GF-D8 (cell line): ENCODE measurements around the gene L3MBTL1.

Experiments used
- DNase-seq: peaks from one replicate; lab custom pipeline; 2025; lab: John Stamatoyannopoulos, UW

L3MBTL1 gene

DNA sequence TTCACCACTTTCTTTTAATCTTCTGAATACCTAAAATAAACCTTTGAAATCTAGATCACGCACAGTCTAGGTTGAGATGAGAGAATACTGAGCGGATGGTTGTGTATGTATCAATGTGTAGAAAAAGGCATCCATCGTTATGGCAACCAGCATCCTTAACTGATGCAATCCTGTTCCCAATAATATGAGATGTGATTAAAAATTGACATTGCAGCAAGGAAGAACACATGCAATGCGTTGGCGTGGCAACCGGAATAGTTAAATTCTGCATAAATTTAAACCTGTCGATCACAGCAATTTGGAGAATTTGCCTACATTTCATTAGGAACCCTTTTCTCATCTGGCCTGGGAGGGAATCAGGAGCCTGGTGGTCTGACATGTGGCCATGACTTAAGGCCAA lies 1.3 kb upstream of the L3MBTL1 start:
- DNase-seq = no peak

DNA sequence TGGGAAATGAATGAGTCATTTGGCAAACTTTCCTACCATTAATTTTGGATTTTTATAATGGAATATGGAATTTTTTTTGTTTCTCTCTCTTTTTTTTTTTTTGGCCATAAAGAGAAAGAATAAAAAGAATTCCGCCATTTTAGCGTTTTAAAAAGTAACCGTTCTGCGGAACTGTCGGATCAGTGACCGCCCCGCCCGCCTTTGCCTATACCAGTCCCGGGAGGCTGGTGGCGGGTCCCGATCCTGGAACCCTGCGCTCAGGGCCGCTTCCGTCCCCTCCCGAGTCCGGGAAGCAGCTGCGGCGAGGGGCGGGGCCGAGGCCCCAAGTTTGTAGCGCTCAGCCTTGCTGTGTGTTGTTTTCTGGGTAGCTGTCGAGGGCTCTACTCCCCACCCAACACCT lies 609 bp downstream of the L3MBTL1 start:
- no peak for DNase-seq

DNA sequence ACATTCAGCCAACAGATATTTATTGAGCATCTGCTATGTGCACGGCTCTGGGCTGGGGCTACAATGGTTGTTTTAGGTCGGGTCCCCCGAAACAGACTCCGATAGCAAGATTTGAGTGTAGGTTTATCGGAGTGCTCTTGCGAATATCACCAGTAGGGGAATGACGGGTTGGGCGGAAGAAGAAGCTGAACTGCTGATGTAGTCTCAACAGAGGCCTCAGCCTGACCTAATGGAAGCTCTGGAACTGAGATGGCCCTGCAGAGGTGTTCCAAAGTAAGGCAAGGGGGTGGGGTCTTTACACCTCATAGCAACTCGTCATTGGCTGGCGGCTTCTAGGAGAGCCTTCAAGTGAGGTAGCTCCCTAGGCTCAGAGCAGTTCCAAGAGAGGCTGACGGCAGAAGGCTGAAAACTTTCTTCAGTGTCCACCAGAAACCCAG lies 1.1 kb downstream of the L3MBTL1 start:
- no peak for DNase-seq

DNA sequence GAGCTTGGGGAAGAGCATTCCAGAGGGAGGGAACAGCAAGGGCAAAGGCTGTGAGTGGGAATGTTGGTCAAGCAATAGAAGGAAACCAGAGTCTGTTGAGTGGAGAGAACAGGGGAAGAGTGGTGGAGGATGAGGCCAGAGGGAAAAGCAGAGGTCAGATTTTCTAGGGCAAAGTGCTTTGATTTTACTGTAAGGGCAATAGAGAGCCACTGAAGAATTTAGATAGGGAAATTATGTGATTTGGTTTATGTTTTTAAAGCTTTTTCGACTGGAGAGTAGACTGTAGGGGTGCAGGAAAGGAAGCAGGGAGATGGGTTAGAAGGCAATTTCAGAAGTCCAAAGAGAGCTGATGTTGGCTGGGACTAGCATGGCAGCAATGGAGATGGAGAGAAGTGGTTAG lies 4.4 kb downstream of the L3MBTL1 start:
- no peak for DNase-seq

DNA sequence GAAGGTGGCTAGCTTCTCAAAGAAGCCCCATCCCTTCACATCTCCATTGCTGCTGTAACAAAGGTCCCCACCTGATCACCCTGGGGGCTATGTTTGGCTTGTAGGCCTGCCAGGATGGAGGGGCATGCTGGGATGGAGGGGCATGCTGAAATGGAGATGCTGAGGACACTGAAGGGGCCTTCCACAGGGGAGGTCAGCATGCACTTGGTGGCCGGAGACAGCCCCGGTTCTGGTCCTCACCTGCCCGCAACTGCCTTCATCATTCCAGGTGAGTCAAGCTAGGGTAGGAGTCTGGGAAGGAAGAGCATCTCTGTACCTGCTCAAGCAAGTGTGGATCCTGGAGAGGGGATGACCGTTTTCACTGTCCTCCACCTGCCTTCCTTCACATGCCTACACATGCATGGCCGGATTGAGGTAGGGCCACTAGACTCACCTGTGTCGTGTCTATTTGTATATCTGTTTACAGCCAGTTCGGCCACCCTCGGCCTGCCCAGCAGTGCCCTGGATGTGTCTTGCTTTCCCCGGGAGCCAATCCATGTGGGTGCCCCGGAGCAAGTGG lies 6.0 kb downstream of the L3MBTL1 start:
- DNase-seq = no peak

DNA sequence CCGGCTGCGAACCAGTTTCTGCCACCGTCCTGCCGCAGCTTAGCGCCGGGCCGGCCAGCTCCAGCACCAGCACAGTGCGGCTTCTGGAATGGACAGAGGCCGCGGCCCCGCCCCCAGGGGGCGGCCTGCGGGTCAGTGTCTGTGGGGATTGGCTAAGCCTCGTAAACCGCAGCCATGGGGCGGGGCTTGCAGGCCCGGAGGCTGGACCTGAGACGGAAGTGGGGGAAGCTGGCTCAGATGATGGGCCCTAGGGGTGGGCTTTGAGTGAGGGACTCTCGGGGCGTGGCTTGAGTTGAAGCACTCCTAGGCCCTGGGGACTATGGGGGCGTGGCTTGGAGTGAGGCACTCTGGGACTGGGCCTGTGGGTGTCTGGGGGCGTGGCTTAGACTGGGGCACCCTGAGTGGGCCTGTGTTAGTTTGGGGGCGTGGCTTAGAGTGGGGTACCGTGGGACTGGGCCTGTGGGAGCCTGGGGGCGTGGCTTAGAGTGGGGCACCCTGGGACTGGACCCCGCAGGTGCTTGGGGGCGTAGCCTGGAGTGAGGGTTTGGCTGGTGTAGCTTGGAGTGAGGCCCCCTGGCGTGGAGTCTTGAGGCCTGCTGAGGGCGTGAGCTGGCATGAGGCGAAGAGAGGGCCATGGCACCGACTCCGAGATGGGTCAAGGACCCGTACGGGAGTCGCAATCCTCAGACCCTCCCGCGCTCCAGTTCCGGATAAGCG lies 6.6 kb downstream of the L3MBTL1 start:
- DNase-seq = peak; percentile 92

DNA sequence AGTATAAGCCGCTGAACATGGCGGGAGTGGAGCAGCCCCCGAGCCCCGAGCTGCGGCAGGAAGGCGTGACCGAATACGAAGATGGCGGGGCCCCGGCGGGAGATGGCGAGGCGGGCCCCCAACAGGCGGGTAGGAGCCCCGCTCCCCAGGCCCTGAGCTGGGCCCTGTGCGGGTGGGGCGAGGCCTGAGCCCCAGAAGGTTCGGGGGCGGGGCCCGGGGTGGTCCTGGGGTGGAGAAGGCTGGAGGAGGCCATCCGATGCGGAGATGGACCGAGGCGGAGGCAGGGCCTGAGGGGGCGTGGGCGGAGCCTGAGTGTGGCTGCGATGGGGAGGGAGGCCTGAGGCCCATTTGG lies 7.1 kb downstream of the L3MBTL1 start:
- DNase-seq = no peak

DNA sequence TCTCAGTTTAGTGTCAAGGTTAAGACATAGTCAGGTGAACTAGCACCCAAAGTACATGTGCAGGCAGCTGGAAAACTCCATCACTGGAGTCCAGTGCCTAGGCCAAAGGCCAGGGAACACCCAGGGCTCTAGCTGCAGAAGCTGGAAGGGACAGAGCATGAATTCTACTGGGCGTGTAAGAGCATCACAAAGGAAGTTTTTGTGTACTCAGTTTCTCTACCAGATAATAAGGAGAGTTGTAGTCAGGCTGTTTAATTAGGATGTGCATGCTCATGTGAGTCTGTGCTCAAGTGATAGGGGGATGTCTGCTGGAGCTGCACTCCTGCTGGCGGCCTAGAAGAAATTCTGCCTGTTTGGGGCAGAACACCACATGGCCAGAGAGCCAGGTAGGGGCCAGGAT lies 8.1 kb downstream of the L3MBTL1 start:
- DNase-seq = no peak

DNA sequence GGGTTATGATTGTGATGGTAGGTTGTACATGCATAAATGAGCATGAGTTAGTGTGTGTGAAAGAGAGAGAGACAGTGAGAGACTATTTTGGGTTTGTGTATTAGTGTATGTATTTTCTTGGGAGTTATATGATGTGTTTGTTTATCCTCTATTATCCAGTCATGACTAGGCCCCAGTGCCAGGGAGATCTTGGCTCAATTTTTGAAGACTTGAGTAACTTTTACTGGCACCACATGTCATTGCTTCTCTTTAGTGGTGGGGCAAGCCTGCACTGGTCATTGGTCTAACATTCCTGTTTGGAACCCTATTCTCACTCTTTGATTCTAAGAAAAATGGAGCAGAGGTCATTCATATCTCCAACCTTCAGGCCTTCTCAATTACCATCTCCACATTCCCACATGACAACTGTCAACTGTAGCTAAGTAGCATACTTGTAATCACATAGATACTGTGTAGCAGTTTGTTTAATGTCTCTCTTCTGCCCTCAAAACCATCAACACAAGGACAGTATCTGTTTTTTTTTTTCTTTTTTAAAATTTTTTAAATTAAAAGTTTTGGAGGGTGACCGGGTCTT lies 8.8 kb downstream of the L3MBTL1 start:
- DNase-seq = no peak

DNA sequence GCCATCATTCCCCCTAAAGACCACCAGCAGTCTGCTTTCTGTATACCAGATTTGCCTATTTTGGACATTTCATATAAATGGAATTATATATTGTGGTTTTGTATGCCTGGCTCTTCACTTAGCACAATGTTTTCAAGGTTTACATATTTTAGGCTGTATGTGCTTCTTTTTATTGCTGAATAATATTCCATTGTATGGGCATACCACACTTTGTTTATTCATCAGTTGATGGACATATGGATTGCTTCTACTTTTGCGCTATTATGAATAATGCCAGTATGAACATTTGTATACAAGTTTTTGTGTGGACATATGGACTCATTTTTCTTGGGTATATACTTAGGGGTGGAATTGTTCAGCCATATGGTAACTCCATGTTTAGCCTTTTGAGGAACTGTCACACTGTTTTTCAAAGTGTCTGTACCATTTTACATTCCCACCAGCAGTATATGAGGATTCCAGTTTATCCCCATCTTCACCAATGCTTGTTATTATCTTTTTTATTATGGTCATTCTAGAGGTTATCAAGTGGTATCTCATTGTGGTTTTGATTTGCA lies 12.7 kb downstream of the L3MBTL1 start:
- no peak for DNase-seq

DNA sequence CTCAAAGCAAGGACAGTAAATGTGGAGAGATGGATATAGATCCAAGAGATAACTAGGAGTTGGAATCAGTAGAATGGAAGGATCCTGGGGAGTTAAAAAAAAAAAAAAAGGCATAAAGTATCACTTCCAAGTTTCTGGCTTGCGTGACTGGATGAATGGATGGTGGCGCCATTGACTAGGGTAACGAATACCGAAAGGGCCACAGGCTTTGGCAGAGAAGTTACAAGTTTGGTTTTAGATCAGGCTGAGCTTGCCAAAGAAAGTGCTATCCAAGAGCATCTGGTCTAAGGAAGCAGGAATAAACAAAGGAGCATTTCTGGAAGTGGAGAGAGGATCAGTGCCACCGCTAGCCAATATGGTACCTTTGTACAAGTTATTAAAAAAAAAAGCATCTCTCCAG lies 17.5 kb downstream of the L3MBTL1 start:
- no peak for DNase-seq

DNA sequence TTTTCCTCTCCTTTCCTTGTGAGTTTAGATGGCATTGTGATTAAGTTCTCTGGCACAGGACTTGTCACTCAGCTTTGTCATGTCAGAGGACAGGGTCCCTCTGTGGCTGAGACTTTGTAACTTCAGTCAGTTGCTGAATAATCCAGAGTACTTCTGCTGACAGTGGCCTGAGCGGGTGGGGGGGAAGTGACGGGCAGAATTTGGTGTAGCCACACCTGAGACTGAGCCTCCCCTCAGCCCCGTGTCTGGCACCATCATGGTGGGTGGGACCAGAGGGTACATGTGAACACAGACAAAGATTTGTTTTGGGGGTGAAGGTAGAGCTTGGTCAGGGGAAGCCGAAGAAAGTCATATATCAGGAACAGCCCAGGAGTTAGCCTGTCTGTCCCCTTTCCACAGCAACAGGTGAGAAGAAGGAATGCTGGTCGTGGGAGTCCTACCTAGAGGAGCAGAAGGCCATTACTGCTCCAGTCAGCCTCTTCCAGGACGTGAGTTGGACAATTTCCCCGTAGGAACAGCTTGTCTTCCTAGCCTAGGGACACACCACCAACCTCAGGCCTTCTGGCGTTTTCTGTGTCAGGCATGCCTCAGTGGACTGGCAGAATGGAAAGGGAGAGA lies 20.9 kb downstream of the L3MBTL1 start:
- no peak for DNase-seq

DNA sequence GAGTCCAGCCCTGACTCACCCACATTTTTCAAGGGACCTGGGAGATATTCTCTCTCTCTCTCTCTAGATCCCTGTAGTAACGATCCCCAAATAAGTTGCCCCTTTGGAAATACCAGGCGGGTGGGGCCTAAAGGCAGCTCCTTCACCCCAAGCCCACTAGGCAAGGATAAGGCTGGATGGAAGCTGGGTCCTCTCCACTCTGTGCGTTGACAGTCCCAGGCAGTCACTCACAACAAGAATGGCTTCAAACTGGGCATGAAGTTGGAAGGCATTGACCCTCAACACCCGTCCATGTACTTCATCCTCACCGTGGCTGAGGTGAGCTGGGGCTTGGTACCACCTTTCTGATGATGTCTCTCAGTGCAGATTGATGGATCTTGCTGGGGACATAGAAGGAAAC lies 21.6 kb downstream of the L3MBTL1 start:
- DNase-seq = no peak

DNA sequence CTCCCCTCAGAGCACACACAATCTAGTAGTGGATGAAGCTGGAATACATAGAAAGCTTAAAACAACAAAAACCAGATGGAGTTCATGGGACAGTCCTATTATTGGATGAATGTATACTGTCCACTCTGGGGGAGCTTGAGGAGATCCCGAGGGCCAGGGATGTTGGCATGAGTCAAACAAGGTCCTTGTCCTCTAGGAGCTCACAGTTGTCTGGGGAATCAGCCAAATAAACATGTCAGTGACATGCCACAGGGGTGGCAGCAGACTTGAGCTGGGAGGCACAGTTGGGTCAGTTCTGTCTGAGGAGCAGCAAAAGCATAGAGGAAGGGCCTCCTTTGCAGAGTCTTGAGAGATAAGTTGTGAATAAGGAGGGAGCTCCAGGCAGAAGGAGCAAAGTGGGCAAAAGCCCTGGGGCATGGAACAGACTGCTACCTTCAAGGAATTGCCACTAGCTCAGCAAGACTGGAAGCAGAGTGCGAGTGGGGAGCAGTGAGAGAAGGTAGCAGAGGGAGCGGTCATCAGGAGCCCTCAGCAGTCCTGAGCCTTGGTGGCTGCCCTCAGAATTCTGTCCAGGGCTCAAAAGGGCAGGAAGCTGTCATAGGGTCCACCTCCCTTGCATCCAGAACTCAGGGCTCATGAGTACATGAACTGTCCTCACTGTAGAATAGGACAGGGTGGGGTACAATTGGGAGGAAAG lies 22.1 kb downstream of the L3MBTL1 start:
- DNase-seq = no peak

DNA sequence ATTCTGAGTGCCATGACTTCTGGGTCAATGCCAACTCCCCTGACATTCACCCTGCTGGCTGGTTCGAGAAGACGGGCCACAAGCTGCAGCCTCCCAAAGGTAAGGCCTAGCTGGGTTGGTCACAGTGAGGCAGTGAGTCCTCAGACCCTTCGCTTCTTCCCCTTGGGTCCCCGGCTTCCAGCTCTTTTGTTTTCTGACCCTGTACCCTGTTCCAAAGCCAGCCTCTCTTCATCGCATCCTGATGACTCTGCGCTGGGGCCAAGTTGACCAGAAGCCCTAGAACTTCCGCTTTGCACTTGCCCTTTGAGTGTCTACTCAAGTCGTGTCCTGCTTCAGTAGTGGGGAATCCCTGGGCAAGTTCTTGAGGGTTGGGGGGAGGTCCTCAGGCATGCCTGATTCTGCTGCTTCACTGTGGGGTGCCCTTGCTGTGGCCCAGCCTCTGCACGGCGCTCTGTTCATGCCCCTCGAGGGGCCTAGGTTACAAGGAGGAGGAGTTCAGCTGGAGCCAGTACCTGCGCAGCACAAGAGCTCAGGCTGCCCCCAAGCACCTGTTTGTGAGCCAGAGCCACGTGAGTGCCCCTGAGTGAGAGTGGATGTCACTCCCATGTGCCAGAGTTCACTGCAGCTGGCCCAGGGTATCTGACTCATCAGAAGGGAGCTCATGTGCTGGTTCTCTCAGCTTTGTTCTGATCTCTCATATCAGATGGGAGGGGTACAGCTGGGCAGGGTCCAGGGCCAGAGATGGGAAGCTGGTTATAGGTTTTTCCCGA lies 23.0 kb downstream of the L3MBTL1 start:
- no peak for DNase-seq

DNA sequence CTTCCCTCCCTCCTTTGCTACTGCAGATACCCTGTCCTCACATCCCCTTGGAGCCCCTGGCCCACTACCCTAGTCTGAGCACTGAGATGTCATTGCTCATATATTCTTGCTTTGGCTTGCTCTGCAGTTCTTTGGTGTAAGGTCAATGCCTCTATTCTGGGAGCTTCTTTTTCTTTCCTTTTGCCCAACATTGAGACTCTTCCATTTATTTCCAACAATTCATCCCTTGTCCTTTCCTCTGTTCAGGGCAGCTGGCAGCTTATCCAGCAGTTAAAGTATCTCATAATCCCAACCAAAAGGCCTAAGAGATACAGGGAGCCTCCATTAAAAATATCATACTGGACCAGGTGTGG lies 23.6 kb downstream of the L3MBTL1 start:
- no peak for DNase-seq

DNA sequence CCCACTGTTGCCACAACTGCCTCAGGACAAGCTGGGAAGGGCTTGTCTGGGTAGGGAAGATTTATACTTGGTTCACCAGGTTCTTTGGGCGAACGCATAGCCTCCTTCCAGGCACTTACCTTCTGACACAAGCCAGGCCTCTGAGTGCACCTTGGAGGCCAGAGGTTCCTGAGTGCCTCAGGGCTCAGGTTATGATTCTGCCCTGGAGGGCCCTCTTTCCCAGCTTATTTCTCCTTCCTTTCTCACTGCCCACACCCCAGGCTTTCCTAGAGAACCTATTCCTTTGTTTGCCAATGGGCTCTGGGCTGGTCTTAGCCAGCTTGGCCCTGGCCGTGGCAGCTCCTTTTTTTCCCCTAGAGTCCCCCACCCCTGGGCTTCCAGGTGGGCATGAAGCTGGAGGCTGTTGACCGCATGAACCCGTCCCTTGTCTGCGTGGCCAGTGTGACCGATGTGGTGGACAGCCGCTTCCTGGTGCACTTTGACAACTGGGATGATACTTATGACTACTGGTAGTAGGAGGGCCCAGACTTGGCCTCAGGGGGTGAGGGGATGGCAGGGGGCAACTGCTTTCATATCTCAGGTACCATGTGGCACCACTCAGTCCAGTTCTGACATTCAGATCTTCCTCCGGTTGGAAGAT lies 25.0 kb downstream of the L3MBTL1 start:
- no peak for DNase-seq

DNA sequence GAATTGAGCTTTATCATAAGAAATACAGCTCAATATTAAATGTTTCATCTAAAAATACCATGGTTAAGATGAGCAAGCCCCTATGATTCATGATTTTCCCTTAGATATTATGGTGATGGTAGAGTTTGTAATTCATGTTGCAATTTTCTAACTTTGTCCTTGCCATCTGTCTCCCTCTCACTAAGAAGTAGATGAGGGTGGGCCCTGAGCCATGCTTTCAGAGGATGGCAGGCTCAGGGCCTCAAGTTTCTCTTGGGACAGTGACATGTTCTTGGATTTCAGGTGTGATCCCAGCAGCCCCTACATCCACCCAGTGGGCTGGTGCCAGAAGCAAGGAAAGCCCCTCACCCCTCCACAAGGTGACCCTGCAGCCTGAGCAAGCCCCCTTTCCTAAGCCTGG lies 25.6 kb downstream of the L3MBTL1 start:
- DNase-seq = no peak

DNA sequence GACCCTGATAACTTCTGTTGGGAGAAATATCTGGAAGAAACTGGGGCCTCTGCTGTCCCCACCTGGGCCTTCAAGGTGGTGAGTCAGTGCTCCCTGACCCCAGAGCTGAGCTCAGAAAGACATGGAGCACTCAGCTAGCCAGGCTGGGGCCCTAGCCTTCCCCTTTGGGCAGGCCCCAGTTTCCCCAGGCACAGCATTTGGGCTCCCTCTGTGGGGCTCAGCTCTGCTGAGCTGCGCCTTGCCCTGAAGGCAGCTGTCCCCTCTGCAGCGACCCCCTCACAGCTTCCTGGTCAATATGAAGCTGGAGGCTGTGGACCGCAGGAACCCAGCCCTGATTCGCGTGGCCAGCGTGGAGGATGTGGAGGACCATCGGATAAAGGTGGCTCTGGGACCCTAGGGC lies 26.5 kb downstream of the L3MBTL1 start:
- no peak for DNase-seq

DNA sequence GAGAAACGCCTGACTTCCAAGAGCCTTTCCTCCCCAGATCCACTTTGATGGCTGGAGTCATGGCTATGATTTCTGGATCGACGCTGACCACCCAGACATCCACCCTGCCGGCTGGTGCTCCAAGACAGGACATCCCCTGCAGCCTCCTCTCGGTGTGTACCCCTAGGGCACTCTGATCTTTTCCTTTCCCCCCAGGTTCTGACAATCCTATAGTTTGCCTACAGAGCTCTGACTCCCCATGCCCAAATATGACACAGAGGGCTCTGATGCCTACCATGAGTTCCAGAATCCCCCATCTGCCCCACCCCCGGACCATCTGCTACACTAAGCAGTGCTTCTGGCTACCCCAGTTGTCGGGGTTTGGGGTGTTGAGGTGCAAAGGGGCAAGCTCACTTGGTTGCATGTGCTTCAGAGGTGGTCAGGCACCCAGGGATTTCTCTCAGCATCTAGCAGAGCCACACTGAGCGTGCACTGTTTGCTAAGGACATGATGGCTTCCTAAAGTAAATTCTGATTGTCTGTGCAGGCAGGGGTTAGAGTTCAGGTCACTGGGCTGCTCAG lies 27.4 kb downstream of the L3MBTL1 start:
- no peak for DNase-seq

DNA sequence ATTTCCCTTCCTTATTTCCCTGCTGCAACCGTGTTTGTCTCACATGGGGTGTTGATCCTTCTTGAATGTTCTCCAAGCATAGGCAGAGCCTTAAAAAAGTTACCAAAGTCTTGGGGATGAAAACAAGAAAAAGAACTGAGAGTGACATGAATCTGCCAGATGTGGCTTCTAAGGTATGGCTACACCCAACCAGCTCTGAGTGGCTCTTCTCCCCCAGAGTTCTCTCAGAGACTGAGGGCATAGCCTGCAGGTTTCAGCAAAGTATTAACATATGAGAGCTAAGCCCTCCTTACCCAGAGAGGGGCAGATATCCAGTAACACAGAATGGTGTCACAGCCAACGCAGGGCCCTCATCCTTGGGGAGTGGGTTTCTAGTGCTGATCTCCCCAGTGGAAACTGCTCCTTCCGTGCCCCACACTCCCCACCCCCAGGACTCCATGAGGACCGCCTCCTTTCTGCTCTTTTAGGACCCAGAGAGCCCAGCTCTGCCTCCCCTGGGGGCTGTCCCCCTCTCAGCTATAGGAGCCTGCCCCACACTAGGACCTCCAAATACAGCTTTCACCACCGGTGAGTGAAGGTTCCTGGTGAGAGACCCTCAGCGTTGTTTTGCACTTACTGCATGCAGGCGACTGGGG lies 28.0 kb downstream of the L3MBTL1 start:
- no peak for DNase-seq
